Natural killer cell treated with Interleukin-12 subunit alpha and Interleukin-12 subunit beta and Interleukin-15 and Interleukin-18, amount 100 ng/mL, for 72 hours (primary cell): ENCODE results near the gene ALX4. TPM values are rescaled to one million over a fixed set of nuclear protein-coding genes. Genes with fewer than 3 reads are reported as not detected.

Experiments
- ATAC-seq, 2 donors: fragments of 150-1000 bp; cut with Tn5 transposase in 1 of 2; sonication (Bioruptor Pico), chemical (Tn5 transposase) in 1 of 2; 2 replicates each; pipeline ENCODE4 v1.10.0; 2021
- DNase-seq: peaks from one replicate; pipeline ENCODE4 v3.0.0; 2022; ENCODE audit warnings: low spot score
- H3K27ac Mint-ChIP-seq, 2 donors: 1 replicate in 1 of 2; 2 replicates in 1 of 2; pipeline ENCODE4 v1.8.0; 2022; ENCODE audit warnings: mixed read lengths in 2 of 2, mild to moderate bottlenecking in 1 of 2, moderate library complexity in 1 of 2
- H3K27me3 Mint-ChIP-seq, 2 donors: 1 replicate in 1 of 2; 2 replicates in 1 of 2; pipeline ENCODE4 v1.8.0; 2022; ENCODE audit warnings: mixed read lengths in 2 of 2
- H3K36me3 Mint-ChIP-seq: one replicate; pipeline ENCODE4 v1.8.0; 2022; ENCODE audit warnings: mixed read lengths
- H3K4me1 Mint-ChIP-seq, 2 donors: 1 replicate in 1 of 2; 2 replicates in 1 of 2; pipeline ENCODE4 v1.8.0; 2022; ENCODE audit warnings: low read depth in 2 of 2, mixed read lengths in 2 of 2, mild to moderate bottlenecking in 1 of 2
- H3K4me3 Mint-ChIP-seq: one replicate; pipeline ENCODE4 v1.8.0; 2022; ENCODE audit warnings: mixed read lengths
- H3K9me3 Mint-ChIP-seq: 2 replicates; pipeline ENCODE4 v1.8.0; 2022; ENCODE audit warnings: mixed read lengths
- total RNA-seq, 2 donors: library from RNA; stranded (reverse); gene quantifications; one replicate each; pipeline ENCODE4 v1.2.3, GENCODE V29; 2022

ALX4 gene
- not detected for total RNA-seq

DNA sequence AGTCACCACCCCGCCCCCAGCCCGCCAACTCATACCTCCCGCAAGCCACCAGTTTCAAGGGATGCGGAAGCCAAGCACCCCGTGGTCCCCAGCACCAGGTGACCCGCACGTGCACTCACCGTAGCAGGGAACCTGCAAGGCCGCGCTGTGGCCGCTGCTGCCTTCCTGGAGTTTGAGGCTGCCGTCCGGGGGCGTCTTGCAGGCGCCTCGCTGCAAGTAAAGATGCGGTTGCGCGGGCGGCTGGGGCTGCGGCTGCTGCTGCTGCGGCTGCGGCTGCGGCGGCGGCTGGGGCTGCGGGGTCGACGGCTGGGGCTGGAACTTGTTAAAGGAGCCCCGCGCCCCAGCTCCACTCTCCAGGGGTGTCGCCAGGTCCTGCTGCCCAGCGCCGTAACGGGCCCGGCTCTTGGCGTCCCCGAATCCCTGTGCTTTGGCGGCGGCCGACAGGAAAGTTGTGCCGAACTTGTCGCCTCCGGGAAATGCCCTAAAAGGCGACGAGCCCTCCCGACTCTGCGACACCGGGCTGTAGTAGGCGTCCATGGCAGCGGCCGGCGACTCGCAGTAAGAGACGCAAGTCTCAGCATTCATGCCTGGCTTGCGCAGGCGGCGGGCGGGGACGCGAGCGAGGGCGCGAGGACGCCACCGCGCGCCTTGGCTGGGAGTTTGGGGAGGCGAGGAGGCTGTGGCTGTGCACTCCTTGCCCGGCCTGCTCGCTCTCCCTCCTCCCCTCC, at the start of gene ALX4:
Gene ALX4 (minus strand): TSS at position 662 of the 728 bp plus-strand sequence. CDS start 77 bp downstream, at position 585.
- no peak for ATAC-seq
- Mint-ChIP-seq H3K27ac (no peak within 1 kb of the TSS), H3K27me3 (peaks cover 66 to 79% of the 10 kb centered on the region in 2 donors), H3K9me3 (no peaks in the 10 kb centered on the region), H3K36me3 (no peaks in the 10 kb centered on the region), H3K4me1 (peaks cover 14 to 17% of the 10 kb centered on the region in 2 donors), H3K4me3 (no peak within 1 kb of the TSS)
- no peak for DNase-seq

DNA sequence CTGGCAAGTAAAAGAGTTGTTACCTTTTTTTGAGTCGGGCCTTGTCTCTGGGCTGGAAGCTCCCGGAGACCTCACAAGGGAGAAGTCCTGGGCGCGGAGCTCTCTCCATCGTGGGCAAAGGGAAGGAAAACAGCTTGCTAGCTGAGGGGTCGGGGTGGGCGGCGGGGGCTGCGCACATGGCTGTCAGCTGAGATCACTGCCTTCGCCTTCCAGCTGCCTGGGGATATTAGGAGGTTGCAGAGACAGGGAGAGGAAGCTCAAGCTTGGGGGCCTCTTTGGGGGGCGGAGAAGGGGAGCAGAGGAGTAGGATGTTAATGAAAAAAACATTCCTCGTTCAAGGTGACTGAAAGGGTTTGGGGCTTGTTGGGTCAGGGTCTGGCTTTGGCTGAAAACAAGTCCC, 49.2 kb upstream of the ALX4 start:
- ATAC-seq (no peak), DNase-seq (no peak)
- H3K9me3 Mint-ChIP-seq, result no peaks in the 10 kb centered on the region
- no peak overlapping the region for H3K27ac Mint-ChIP-seq
- H3K27me3 Mint-ChIP-seq, result peaks cover 9 to 12% of the 10 kb centered on the region in 2 donors
- no peaks in the 10 kb centered on the region for H3K36me3 Mint-ChIP-seq
- H3K4me3 Mint-ChIP-seq, result no peak overlapping the region
- no peaks in the 10 kb centered on the region for H3K4me1 Mint-ChIP-seq

GRCh38 chr11:44358713-44359112, 48.8 kb upstream of the ALX4 start:
- no peak for DNase-seq
- H3K4me1 Mint-ChIP-seq, result no peaks in the 10 kb centered on the region
- no peak for ATAC-seq
- no peak overlapping the region for H3K27ac Mint-ChIP-seq
- H3K27me3 Mint-ChIP-seq, result peaks cover 9 to 10% of the 10 kb centered on the region in 2 donors
- no peak overlapping the region for H3K4me3 Mint-ChIP-seq
- no peaks in the 10 kb centered on the region for H3K9me3 Mint-ChIP-seq
- no peaks in the 10 kb centered on the region for H3K36me3 Mint-ChIP-seq

GRCh38 chr11:44357711-44358110, 47.8 kb upstream of the ALX4 start:
- Mint-ChIP-seq H3K4me3 (no peak overlapping the region), H3K4me1 (no peaks in the 10 kb centered on the region), H3K27ac (no peak overlapping the region), H3K27me3 (peaks cover 5 to 11% of the 10 kb centered on the region in 2 donors), H3K36me3 (no peaks in the 10 kb centered on the region), H3K9me3 (no peaks in the 10 kb centered on the region)
- no peak for ATAC-seq
- no peak for DNase-seq

GRCh38 chr11:44356351-44356750, 46.4 kb upstream of the ALX4 start:
- DNase-seq (no peak), ATAC-seq (no peak)
- Mint-ChIP-seq H3K4me3 (no peak overlapping the region), H3K9me3 (no peaks in the 10 kb centered on the region), H3K27me3 (peaks cover 10 to 16% of the 10 kb centered on the region in 2 donors), H3K36me3 (no peaks in the 10 kb centered on the region), H3K4me1 (no peaks in the 10 kb centered on the region), H3K27ac (no peak overlapping the region)

DNA sequence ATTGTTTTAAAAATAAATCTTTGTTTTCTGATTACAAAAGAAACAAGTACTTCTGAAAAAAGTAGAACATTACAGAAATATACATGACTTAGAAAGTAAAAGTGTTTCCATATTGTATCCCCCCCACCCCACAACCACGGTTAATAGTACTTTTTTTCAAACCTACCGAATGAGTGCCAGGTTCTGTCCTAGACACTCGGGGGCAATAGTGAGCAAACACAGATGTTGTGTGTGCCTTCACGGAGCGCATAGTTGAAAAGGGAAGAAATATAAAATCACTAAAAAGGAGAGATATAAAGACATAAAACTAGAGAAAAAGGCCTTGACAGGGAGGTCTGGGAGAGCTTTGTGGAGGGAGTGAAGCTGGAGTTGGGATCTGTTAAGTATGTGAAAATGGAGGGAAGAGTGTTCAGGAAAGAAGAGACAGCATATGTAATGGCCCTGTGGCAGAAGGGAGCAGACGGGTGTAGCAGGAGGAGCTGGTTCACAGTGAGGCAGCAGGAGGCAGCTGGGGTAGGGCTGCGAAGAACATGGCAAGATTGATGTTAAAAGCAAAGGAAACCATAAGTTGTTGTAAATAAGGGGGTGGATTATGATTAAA, 42.1 kb upstream of the ALX4 start:
- no peak overlapping the region for H3K27ac Mint-ChIP-seq
- no peaks in the 10 kb centered on the region for H3K9me3 Mint-ChIP-seq
- H3K27me3 Mint-ChIP-seq, result peaks cover 23 to 34% of the 10 kb centered on the region in 2 donors
- ATAC-seq (no peak), DNase-seq (no peak)
- H3K4me1 Mint-ChIP-seq, result no peaks in the 10 kb centered on the region
- no peak overlapping the region for H3K4me3 Mint-ChIP-seq
- H3K36me3 Mint-ChIP-seq, result no peaks in the 10 kb centered on the region

GRCh38 chr11:44351006-44351660, 41.2 kb upstream of the ALX4 start:
- Mint-ChIP-seq H3K36me3 (no peaks in the 10 kb centered on the region), H3K27ac (no peak overlapping the region), H3K4me3 (no peak overlapping the region), H3K9me3 (no peaks in the 10 kb centered on the region), H3K27me3 (peaks cover 23 to 34% of the 10 kb centered on the region in 2 donors), H3K4me1 (no peaks in the 10 kb centered on the region)
- DNase-seq, result no peak
- no peak for ATAC-seq

- ATAC-seq (no peak), DNase-seq (no peak)
- Mint-ChIP-seq H3K4me1 (no peaks in the 10 kb centered on the region), H3K9me3 (no peaks in the 10 kb centered on the region), H3K27ac (no peak overlapping the region), H3K27me3 (peaks cover 23 to 34% of the 10 kb centered on the region in 2 donors), H3K4me3 (no peak overlapping the region), H3K36me3 (no peaks in the 10 kb centered on the region)
These were observed 39.4 kb upstream of the ALX4 start for GRCh38 chr11:44349328-44349727.

DNA sequence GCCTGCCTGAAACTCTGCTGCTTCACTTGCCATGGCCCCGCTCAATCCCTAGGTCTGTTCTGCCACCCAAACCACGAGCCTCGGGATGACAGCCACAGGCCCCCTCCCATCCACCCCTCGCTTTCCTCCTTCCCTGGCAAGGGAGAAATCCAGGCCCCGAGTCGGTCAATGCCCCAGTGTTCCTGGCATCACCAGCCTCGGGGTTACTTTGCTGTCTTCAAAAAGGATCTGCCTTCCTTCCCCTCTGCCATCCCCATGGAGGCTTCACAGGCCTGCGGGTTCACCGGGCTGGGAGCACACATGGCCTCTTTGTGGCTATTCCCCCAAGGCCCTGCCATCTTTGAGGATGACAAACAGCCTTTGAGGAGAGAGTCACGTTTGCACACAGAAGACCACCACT, 38.8 kb upstream of the ALX4 start:
- no peaks in the 10 kb centered on the region for H3K4me1 Mint-ChIP-seq
- H3K27ac Mint-ChIP-seq, result no peak overlapping the region
- no peaks in the 10 kb centered on the region for H3K9me3 Mint-ChIP-seq
- DNase-seq (no peak), ATAC-seq (no peak)
- no peaks in the 10 kb centered on the region for H3K36me3 Mint-ChIP-seq
- no peak overlapping the region for H3K4me3 Mint-ChIP-seq
- peaks cover 21 to 34% of the 10 kb centered on the region in 2 donors for H3K27me3 Mint-ChIP-seq

DNA sequence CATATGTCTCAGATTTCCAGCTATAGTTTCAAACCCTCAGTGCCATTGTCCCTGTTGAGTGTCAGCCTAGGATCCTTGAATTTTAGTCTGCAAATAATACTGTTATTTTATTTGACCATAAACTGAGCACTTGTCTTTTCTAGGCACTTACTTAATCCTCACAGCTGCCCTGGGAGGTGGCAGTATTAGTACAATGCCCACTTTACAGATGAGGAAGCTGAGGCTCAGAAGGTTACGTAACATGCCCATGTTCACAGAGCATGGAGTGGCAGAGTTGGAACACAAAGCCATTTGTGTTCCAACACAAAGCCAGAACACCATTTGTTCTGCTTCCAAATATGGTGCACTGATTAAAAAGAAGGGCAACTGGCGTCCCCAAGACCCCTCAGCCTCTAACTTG, 38.2 kb upstream of the ALX4 start:
- ATAC-seq (no peak), DNase-seq (no peak)
- H3K9me3 Mint-ChIP-seq, result no peaks in the 10 kb centered on the region
- H3K4me1 Mint-ChIP-seq, result no peaks in the 10 kb centered on the region
- no peaks in the 10 kb centered on the region for H3K36me3 Mint-ChIP-seq
- peaks cover 21 to 34% of the 10 kb centered on the region in 2 donors for H3K27me3 Mint-ChIP-seq
- no peak overlapping the region for H3K27ac Mint-ChIP-seq
- H3K4me3 Mint-ChIP-seq, result no peak overlapping the region

- no peaks in the 10 kb centered on the region for H3K4me1 Mint-ChIP-seq
- H3K36me3 Mint-ChIP-seq, result no peaks in the 10 kb centered on the region
- H3K27me3 Mint-ChIP-seq, result peaks cover 18 to 34% of the 10 kb centered on the region in 2 donors
- DNase-seq, result no peak
- no peak overlapping the region for H3K27ac Mint-ChIP-seq
- no peak overlapping the region for H3K4me3 Mint-ChIP-seq
- ATAC-seq, result no peak
- no peaks in the 10 kb centered on the region for H3K9me3 Mint-ChIP-seq
These were observed 37.6 kb upstream of the ALX4 start for GRCh38 chr11:44347538-44347937.

GRCh38 chr11:44346983-44347382, 37.0 kb upstream of the ALX4 start:
- ATAC-seq (no peak), DNase-seq (no peak)
- Mint-ChIP-seq H3K36me3 (no peaks in the 10 kb centered on the region), H3K4me3 (no peak overlapping the region), H3K9me3 (no peaks in the 10 kb centered on the region), H3K27ac (no peak overlapping the region), H3K27me3 (peaks cover 15 to 30% of the 10 kb centered on the region in 2 donors), H3K4me1 (no peaks in the 10 kb centered on the region)

DNA sequence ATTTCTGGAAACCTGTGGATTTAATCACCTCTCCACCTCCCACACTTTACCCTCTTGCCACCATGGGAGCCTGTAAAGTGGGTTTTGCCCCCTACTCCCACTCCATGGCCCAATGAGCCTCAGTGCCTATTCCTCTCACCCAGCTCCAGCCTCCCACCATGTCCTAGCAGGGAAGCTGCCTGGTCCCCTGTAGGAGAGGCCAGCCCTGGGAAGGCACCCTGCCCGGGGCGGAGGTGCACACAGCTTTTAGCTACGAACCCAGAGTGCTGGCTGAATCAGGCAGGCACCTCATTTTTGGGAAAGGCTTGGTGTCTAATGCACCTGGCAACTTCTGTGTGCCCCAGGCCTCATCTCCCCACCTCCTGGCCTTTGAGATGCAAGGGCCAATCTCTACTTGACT, 35.8 kb upstream of the ALX4 start:
- Mint-ChIP-seq H3K27ac (no peak overlapping the region), H3K4me3 (no peak overlapping the region), H3K36me3 (no peaks in the 10 kb centered on the region), H3K27me3 (peaks cover 14 to 18% of the 10 kb centered on the region in 2 donors), H3K4me1 (no peaks in the 10 kb centered on the region), H3K9me3 (no peaks in the 10 kb centered on the region)
- ATAC-seq (no peak), DNase-seq (no peak)

DNA sequence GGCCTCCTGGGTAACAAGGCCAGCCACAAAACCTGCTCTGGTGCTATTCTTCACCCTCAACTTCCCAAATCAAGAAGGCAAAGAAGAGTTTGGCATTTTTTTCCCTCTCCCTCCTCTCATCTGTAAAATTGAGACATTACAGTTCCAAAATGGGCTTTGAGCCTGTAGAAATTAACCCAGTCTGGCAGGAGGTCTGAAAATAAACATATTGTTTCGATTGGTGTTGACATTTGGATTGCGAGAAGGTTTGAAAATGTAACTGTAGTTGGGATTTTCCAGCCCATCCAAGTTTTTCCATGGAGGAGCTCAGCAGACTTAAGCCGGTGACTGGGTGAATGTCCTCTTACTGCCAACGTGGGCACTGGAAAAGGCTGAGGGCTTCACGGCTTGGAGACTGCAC, 35.0 kb upstream of the ALX4 start:
- Mint-ChIP-seq H3K27me3 (peaks cover 8 to 11% of the 10 kb centered on the region in 2 donors), H3K9me3 (no peaks in the 10 kb centered on the region), H3K36me3 (no peaks in the 10 kb centered on the region), H3K4me3 (no peak overlapping the region), H3K27ac (no peak overlapping the region), H3K4me1 (no peaks in the 10 kb centered on the region)
- DNase-seq (no peak), ATAC-seq (no peak)
